Keratinocyte (primary cell): ENCODE measurements around the gene CNP. TPM values are rescaled to one million over a fixed set of nuclear protein-coding genes. Genes with fewer than 3 reads are reported as not detected.

Source experiments
- DNase-seq: peaks from one replicate; pipeline ENCODE4 v3.0.0-alpha.2; 2011; ENCODE audit warnings: low read depth, missing footprints, low spot score
- FAIRE-seq: peaks from 2 replicates; lab custom pipeline; 2011; peaks lifted over from hg19 to GRCh38; lab: Jason Lieb, UNC
- H2AFZ ChIP-seq: 2 replicates; pipeline ENCODE4 v1.6.0; 2012; ENCODE audit warnings: low read length, control low read depth, inconsistent platforms; ENCODE audit not compliant: control insufficient read depth
- H3K27ac ChIP-seq: 2 replicates; pipeline ENCODE4 v1.5.1; 2011; ENCODE audit warnings: low read length; ENCODE audit not compliant: control insufficient read depth, insufficient read depth
- H3K27me3 ChIP-seq: 3 replicates; pipeline ENCODE4 v1.6.0; 2011; ENCODE audit warnings: low read length; ENCODE audit not compliant: control insufficient read depth, insufficient read depth; ENCODE audit errors: extremely low read depth
- H3K36me3 ChIP-seq, 2 experiments: 2 replicates in 1 of 2; 3 replicates in 1 of 2; pipeline ENCODE4 v1.5.1; 2011; ENCODE audit warnings: low read length in 2 of 2, mild to moderate bottlenecking in 1 of 2; ENCODE audit not compliant: control insufficient read depth in 2 of 2, insufficient read depth in 2 of 2; ENCODE audit errors: extremely low read depth in 1 of 2
- H3K4me1 ChIP-seq: 3 replicates; pipeline ENCODE4 v1.5.1; 2011; ENCODE audit warnings: low read length; ENCODE audit not compliant: control insufficient read depth, insufficient read depth; ENCODE audit errors: extremely low read depth
- H3K4me2 ChIP-seq: 3 replicates; pipeline ENCODE4 v1.6.0; 2011; ENCODE audit warnings: low read depth, low read length; ENCODE audit not compliant: control insufficient read depth, insufficient read depth; ENCODE audit errors: extremely low read depth
- H3K4me3 ChIP-seq, 3 experiments: fragments of 200-600 bp in 1 of 3; sonication (generic) in 1 of 3; 2 replicates in 2 of 3; 3 replicates in 1 of 3; pipeline ENCODE4 v1.5.1; 2011 to 2016; ENCODE audit warnings: low read length in 3 of 3, mild to moderate bottlenecking in 3 of 3, control low read depth in 2 of 3, inconsistent platforms in 1 of 3, low read depth in 1 of 3, mixed read lengths in 1 of 3, mixed run types in 1 of 3, moderate library complexity in 1 of 3; ENCODE audit not compliant: control insufficient read depth in 2 of 3, insufficient read depth in 2 of 3; ENCODE audit errors: extremely low read depth in 1 of 3
- H3K79me2 ChIP-seq: 2 replicates; pipeline ENCODE4 v1.6.0; 2012; ENCODE audit warnings: low read length; ENCODE audit not compliant: control insufficient read depth, insufficient read depth
- H3K9ac ChIP-seq: 3 replicates; pipeline ENCODE4 v1.6.0; 2011; ENCODE audit warnings: low read length; ENCODE audit not compliant: control insufficient read depth, insufficient read depth; ENCODE audit errors: extremely low read depth
- H3K9me1 ChIP-seq: 3 replicates; pipeline ENCODE4 v1.6.0; 2011; ENCODE audit warnings: low read length; ENCODE audit not compliant: control insufficient read depth, insufficient read depth; ENCODE audit errors: extremely low read depth
- H3K9me3 ChIP-seq: 2 replicates; pipeline ENCODE4 v1.5.1; 2012; ENCODE audit warnings: low read depth, low read length; ENCODE audit not compliant: control insufficient read depth
- H4K20me1 ChIP-seq: 3 replicates; pipeline ENCODE4 v1.6.0; 2011; ENCODE audit warnings: low read length; ENCODE audit not compliant: control insufficient read depth, insufficient read depth; ENCODE audit errors: extremely low read depth
- EZH2 ChIP-seq: IDR thresholded peaks from one replicate; pipeline ENCODE4 v1.6.1; 2012; ENCODE audit warnings: inconsistent platforms, mild to moderate bottlenecking, low read length, moderate library complexity
- dilution Hi-C: fragments of 300-500 bp; cut with MboI; formaldehyde crosslinking; loops from one replicate; pipeline ENCODE4 v1.7.0; 2020; ENCODE audit warnings: low sequenced_read_pairs; ENCODE audit not compliant: extremely low pct_ligation_motif_present
- polyA plus RNA-seq, 5 experiments: library from polyadenylated mRNA; depleted of rRNA in 3 of 5; stranded (reverse) in 3 of 5; stranded (forward) in 1 of 5; unstranded in 1 of 5; fragments of >200 nt; gene quantifications; 1 replicate in 1 of 5; 2 replicates in 3 of 5; 3 replicates in 1 of 5; pipeline versions ENCODE4 v1.2.1 to v1.2.3, GENCODE V29; 2011 to 2012; ENCODE audit warnings: missing spikeins in 2 of 5, low read depth in 1 of 5, low replicate concordance in 1 of 5
- TF ChIP-seq, protein P1 (sequence below), 3 experiments: IDR thresholded peaks in 1 of 3; conservative IDR thresholded peaks in 1 of 3; optimal IDR thresholded peaks in 1 of 3; 2 replicates in 2 of 3; 3 replicates in 1 of 3; pipeline versions ENCODE3 to v1.5.1; 2011; ENCODE audit warnings: low read length in 3 of 3, mild to moderate bottlenecking in 3 of 3, moderate library complexity in 2 of 3, control low read depth in 1 of 3, inconsistent platforms in 1 of 3; ENCODE audit not compliant: insufficient read depth in 2 of 3; ENCODE audit errors: extremely low read depth in 1 of 3

The CNP gene
- polyA plus RNA-seq, 1 donor (not counting 4 experiments of a cell fraction or from before 2014, with no cell fraction given) = 32.4 TPM

DNA sequence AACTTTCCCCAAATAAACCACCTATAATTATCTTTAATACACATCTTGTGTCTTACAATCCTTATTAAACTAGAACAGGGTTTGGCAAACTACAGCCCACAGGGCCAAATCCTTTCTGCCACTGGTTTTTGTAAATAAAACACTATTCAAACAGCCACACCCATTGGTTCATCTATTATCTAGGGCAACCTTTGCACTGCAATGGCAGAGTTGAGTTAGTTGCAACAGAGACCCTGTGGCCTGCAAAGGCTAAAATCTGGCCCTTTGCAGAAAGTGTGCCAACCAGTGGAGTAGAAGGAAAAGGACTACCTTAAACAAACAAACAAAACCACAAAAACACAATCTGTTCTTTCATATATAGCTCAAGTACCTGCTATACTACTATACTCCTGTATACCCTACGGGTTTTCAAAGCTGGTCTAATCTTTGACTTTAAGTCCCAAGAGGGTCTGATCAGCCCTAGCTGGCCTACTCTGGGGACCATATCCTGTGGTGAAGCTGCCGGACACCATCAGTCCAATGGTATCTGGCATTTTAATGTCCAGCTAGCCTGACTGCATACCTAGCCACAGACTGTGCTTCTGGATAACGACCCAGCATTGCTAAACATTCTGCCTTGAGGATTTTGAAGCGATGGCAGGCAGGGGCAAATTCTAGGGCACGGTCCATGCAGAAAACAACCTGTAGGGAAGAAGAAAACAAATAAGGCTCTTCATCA lies 23.3 kb downstream of the CNP start:
- DNase-seq = no peak
- dilution Hi-C loops = no loop called here
- Histone ChIP-seq H3K27me3 (no peaks in the 10 kb centered on the region), H4K20me1 (no peaks in the 10 kb centered on the region), H3K4me3 (no peak overlapping the region), H2AFZ (no peak overlapping the region), H3K9me1 (no peaks in the 10 kb centered on the region), H3K4me2 (no peak overlapping the region), H3K36me3 (peaks cover 38 to 51% of the 10 kb centered on the region in 2 experiments), H3K9me3 (no peaks in the 10 kb centered on the region), H3K9ac (no peak overlapping the region), H3K27ac (no peak overlapping the region), H3K79me2 (no peaks in the 10 kb centered on the region), H3K4me1 (no peaks in the 10 kb centered on the region)
- TF ChIP-seq, protein P1, sequence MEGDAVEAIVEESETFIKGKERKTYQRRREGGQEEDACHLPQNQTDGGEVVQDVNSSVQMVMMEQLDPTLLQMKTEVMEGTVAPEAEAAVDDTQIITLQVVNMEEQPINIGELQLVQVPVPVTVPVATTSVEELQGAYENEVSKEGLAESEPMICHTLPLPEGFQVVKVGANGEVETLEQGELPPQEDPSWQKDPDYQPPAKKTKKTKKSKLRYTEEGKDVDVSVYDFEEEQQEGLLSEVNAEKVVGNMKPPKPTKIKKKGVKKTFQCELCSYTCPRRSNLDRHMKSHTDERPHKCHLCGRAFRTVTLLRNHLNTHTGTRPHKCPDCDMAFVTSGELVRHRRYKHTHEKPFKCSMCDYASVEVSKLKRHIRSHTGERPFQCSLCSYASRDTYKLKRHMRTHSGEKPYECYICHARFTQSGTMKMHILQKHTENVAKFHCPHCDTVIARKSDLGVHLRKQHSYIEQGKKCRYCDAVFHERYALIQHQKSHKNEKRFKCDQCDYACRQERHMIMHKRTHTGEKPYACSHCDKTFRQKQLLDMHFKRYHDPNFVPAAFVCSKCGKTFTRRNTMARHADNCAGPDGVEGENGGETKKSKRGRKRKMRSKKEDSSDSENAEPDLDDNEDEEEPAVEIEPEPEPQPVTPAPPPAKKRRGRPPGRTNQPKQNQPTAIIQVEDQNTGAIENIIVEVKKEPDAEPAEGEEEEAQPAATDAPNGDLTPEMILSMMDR (optimal IDR thresholded peaks at IDR 0.05 in 1 of 3, IDR thresholded peaks at IDR 0.05 in 1 of 3, conservative IDR thresholded peaks at IDR 0.05 in 1 of 3; ENCODE audit: extremely low read depth in 1 of 3, insufficient read depth in 2 of 3, low read length in 3 of 3) = no peak
- TF ChIP-seq EZH2 = no peak
- no peak for FAIRE-seq

DNA sequence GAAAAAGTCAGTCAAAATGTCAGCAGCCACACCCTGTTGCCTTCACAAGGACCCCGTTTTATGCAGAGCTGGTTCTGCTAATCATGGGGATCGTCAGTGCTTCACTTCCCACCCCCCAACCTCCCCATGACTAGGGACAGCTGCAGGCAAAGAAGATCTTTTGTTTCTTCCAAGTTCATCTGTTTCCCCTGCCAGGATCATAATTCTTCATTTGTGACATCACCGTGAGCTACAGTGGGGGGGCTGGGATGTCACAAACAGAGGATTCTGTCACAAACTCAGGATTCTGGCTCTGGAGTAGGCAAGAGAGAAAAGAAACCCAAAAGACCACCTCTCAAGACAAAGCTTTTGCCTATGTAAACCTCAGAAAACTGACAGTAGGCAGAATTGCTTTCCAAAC lies 26.0 kb downstream of the CNP start:
- Histone ChIP-seq H3K9ac (no peak overlapping the region), H3K27me3 (no peaks in the 10 kb centered on the region), H2AFZ (no peak overlapping the region), H3K4me3 (no peak overlapping the region), H4K20me1 (no peaks in the 10 kb centered on the region), H3K36me3 (peaks cover 45 to 46% of the 10 kb centered on the region in 2 experiments), H3K9me1 (no peaks in the 10 kb centered on the region), H3K79me2 (no peaks in the 10 kb centered on the region), H3K27ac (no peak overlapping the region), H3K9me3 (no peaks in the 10 kb centered on the region), H3K4me2 (no peak overlapping the region), H3K4me1 (no peaks in the 10 kb centered on the region)
- dilution Hi-C loops = no loop called here
- no peak for DNase-seq
- FAIRE-seq = no peak
- TF ChIP-seq, protein P1 (optimal IDR thresholded peaks at IDR 0.05 in 1 of 3, IDR thresholded peaks at IDR 0.05 in 1 of 3, conservative IDR thresholded peaks at IDR 0.05 in 1 of 3; ENCODE audit: extremely low read depth in 1 of 3, insufficient read depth in 2 of 3, low read length in 3 of 3) = no peak
- TF ChIP-seq EZH2 = no peak
